ENCODE data around the gene ARID1A. TPM values are rescaled to one million over a fixed set of nuclear protein-coding genes. Genes with fewer than 3 reads are reported as not detected.
A peak's percentile ranks its signal among the peaks of the same experiment; 100 is the strongest.

ARID1A gene
- total and polyA plus RNA-seq, 2 donors from 2014 or later: 9.9 to 71.7 TPM

DNA sequence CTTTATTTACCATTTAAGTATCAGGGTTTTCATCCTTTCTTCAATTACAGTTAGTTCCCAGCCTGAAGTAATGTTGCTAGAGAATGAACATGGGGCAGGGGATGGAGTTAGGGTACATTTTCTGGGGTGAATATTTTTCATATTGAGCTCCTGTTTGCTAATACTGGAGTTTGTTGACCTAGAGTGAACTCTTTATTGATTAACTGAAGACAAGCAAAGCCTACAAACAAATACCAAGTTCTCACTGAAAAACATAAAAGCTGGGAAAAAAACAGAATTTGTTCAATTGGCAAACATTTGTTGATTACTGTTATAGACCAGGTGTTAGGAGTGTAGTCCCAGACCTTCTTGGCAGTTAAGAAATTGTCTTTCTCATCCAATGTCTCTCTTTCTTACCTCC, 63.7 kb downstream of the ARID1A start:
- DNase-seq (no peak), FAIRE-seq (no peak)
- Histone ChIP-seq H3K27me3 (ENCODE audit: control insufficient read depth, insufficient read depth, low read length) (no peaks in the 10 kb centered on the region), H3K9ac (ENCODE audit: low read length in 3 of 3) (no peak overlapping the region), H3K9me3 (ENCODE audit: control insufficient read depth in 2 of 3, insufficient read depth in 1 of 3, low read length in 3 of 3) (no peaks in the 10 kb centered on the region), H3K27ac (ENCODE audit: low read depth in 2 of 2, low read length in 2 of 2) (no peak overlapping the region), H3K36me3 (ENCODE audit: control insufficient read depth in 2 of 3, insufficient read depth in 3 of 3, low read length in 3 of 3) (peaks cover 20 to 32% (median 29%) of the 10 kb centered on the region in 3 donors), H3K4me3 (ENCODE audit: low read length in 3 of 3) (no peak overlapping the region), H3K4me1 (ENCODE audit: control insufficient read depth in 2 of 3, insufficient read depth in 2 of 3, low read depth in 1 of 3, low read length in 3 of 3) (peaks cover 0 to 4% (median 0%) of the 10 kb centered on the region in 3 donors)
- TF ChIP-seq, protein P1, sequence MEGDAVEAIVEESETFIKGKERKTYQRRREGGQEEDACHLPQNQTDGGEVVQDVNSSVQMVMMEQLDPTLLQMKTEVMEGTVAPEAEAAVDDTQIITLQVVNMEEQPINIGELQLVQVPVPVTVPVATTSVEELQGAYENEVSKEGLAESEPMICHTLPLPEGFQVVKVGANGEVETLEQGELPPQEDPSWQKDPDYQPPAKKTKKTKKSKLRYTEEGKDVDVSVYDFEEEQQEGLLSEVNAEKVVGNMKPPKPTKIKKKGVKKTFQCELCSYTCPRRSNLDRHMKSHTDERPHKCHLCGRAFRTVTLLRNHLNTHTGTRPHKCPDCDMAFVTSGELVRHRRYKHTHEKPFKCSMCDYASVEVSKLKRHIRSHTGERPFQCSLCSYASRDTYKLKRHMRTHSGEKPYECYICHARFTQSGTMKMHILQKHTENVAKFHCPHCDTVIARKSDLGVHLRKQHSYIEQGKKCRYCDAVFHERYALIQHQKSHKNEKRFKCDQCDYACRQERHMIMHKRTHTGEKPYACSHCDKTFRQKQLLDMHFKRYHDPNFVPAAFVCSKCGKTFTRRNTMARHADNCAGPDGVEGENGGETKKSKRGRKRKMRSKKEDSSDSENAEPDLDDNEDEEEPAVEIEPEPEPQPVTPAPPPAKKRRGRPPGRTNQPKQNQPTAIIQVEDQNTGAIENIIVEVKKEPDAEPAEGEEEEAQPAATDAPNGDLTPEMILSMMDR (IDR thresholded peaks at IDR 0.05; ENCODE audit: borderline replicate concordance, extremely low read depth, insufficient read depth): no peak
- intact Hi-C loops (cut with DNase I): no loop called here

DNA sequence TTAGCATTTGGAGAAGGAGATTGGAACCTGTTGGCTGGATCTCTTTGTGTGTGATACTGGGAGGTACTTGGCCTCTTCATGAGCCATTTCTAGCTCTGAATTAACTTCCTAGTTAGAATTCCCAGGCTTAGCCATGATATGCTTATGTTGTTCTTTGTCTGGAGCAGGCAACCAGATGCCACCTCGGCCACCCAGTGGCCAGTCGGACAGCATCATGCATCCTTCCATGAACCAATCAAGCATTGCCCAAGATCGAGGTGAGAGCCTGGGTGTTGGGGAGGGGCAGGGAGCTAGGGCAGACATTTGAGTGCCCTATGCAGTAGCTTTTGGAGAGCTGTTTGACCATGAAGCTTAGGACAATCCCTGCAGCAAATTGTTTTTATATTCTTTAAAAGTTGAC, 65.4 kb downstream of the ARID1A start:
- H3K9me3 ChIP-seq (ENCODE audit: control insufficient read depth in 2 of 3, insufficient read depth in 1 of 3, low read length in 3 of 3): no peaks in the 10 kb centered on the region
- peaks cover 0 to 4% (median 0%) of the 10 kb centered on the region in 3 donors for H3K4me1 ChIP-seq (ENCODE audit: control insufficient read depth in 2 of 3, insufficient read depth in 2 of 3, low read depth in 1 of 3, low read length in 3 of 3)
- no peak overlapping the region for H3K9ac ChIP-seq (ENCODE audit: low read length in 3 of 3)
- no peak overlapping the region for H3K27ac ChIP-seq (ENCODE audit: low read depth in 2 of 2, low read length in 2 of 2)
- FAIRE-seq: no peak
- intact Hi-C loops (cut with DNase I): no loop called here
- no peak overlapping the region for H3K4me3 ChIP-seq (ENCODE audit: low read length in 3 of 3)
- H3K36me3 ChIP-seq (ENCODE audit: control insufficient read depth in 2 of 3, insufficient read depth in 3 of 3, low read length in 3 of 3): peaks cover 20 to 39% (median 37%) of the 10 kb centered on the region in 3 donors
- H3K27me3 ChIP-seq (ENCODE audit: control insufficient read depth, insufficient read depth, low read length): no peaks in the 10 kb centered on the region
- TF ChIP-seq, protein P1 (IDR thresholded peaks at IDR 0.05; ENCODE audit: borderline replicate concordance, extremely low read depth, insufficient read depth): no peak
- no peak for DNase-seq

DNA sequence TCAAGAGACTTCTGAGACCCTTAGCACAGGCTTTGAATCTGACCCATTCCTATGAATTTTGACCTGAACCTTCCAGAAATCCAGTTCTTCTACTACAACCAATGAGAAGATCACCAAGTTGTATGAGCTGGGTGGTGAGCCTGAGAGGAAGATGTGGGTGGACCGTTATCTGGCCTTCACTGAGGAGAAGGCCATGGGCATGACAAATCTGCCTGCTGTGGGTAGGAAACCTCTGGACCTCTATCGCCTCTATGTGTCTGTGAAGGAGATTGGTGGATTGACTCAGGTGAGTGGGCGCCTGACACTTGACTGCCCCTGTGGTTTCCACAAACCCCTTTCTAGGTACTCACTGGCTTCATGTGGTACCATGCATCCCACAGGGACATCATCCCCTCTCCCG, 71.9 kb downstream of the ARID1A start:
- peaks cover 0 to 21% (median 18%) of the 10 kb centered on the region in 3 donors for H3K4me1 ChIP-seq (ENCODE audit: control insufficient read depth in 2 of 3, insufficient read depth in 2 of 3, low read depth in 1 of 3, low read length in 3 of 3)
- no peak overlapping the region for H3K27ac ChIP-seq (ENCODE audit: low read depth in 2 of 2, low read length in 2 of 2)
- no peak for DNase-seq
- H3K9me3 ChIP-seq (ENCODE audit: control insufficient read depth in 2 of 3, insufficient read depth in 1 of 3, low read length in 3 of 3): no peaks in the 10 kb centered on the region
- no peak for FAIRE-seq
- no peak overlapping the region for H3K9ac ChIP-seq (ENCODE audit: low read length in 3 of 3)
- peaks cover 30 to 67% (median 58%) of the 10 kb centered on the region in 3 donors for H3K36me3 ChIP-seq (ENCODE audit: control insufficient read depth in 2 of 3, insufficient read depth in 3 of 3, low read length in 3 of 3)
- no peaks in the 10 kb centered on the region for H3K27me3 ChIP-seq (ENCODE audit: control insufficient read depth, insufficient read depth, low read length)
- TF ChIP-seq, protein P1 (IDR thresholded peaks at IDR 0.05; ENCODE audit: borderline replicate concordance, extremely low read depth, insufficient read depth): no peak
- H3K4me3 ChIP-seq (ENCODE audit: low read length in 3 of 3): no peak overlapping the region
- intact Hi-C loops (cut with DNase I): no loop called here

DNA sequence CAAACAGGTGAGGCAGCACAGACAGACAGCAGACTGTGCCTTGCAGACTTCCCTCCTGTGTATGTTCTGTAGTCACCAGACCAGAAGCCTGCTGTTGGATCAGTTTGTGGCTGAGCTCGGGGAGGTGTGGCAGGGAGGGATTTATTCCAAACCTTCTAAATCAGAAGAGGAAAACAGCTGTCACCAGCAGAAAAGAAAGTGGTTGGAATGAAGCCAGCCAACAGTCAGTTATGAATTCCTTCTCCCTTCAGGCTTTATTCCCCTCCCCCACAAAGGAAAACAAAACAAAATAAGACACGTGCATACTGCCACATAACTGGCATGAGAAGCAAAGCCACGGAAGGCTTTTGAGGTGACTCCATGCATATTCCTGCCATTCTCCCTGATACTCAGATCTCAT, 72.9 kb downstream of the ARID1A start:
- no peak overlapping the region for H3K4me3 ChIP-seq (ENCODE audit: low read length in 3 of 3)
- DNase-seq: peak in 3 of 5 donors; percentile 19 to 82 (median 56)
- H3K9me3 ChIP-seq (ENCODE audit: control insufficient read depth in 2 of 3, insufficient read depth in 1 of 3, low read length in 3 of 3): no peaks in the 10 kb centered on the region
- no peak overlapping the region for H3K27ac ChIP-seq (ENCODE audit: low read depth in 2 of 2, low read length in 2 of 2)
- H3K36me3 ChIP-seq (ENCODE audit: control insufficient read depth in 2 of 3, insufficient read depth in 3 of 3, low read length in 3 of 3): peaks cover 29 to 71% (median 62%) of the 10 kb centered on the region in 3 donors
- H3K4me1 ChIP-seq (ENCODE audit: control insufficient read depth in 2 of 3, insufficient read depth in 2 of 3, low read depth in 1 of 3, low read length in 3 of 3): peaks cover 0 to 21% (median 18%) of the 10 kb centered on the region in 3 donors
- H3K27me3 ChIP-seq (ENCODE audit: control insufficient read depth, insufficient read depth, low read length): no peaks in the 10 kb centered on the region
- no peak overlapping the region for H3K9ac ChIP-seq (ENCODE audit: low read length in 3 of 3)
- intact Hi-C loops (cut with DNase I): no loop called here
- TF ChIP-seq, protein P1 (IDR thresholded peaks at IDR 0.05; ENCODE audit: borderline replicate concordance, extremely low read depth, insufficient read depth): no peak
- no peak for FAIRE-seq
